ENCODE results near the gene BCDIN3D.

DNA sequence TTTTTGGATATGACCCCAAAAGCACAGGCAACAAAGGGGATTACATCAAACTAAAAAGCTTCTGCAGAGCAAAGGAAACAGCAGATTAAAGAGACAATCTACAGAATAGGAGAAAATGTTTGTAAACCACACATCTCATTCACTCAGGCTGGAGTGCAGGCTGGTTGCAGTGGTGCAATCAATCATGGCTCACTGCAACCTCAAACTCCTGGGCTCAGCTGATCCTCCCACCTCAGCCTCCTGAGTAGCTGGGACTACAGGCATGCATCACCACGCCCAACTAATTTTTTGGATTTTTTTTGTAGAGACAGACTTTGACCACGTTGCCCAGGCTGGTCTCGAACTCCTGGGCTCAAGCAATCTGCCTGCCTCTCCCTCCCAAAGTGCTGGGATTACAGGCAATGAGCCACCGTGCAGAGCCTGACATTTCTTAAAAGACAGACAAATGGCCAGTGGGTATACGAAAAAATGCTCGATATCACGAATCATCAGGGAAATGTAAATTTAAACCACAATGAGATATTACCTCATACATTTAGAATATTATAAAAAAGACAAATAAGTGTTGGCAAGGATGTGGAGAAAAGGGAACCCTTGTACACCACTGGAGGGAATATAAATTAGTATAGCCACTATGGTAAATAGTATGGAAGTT lies 24.5 kb downstream of the BCDIN3D start:
- TF ChIP-seq FOXK1 (CRISPR knock-in tag; IDR thresholded peaks at IDR 0.05), result no peak
- TF ChIP-seq, protein P1, sequence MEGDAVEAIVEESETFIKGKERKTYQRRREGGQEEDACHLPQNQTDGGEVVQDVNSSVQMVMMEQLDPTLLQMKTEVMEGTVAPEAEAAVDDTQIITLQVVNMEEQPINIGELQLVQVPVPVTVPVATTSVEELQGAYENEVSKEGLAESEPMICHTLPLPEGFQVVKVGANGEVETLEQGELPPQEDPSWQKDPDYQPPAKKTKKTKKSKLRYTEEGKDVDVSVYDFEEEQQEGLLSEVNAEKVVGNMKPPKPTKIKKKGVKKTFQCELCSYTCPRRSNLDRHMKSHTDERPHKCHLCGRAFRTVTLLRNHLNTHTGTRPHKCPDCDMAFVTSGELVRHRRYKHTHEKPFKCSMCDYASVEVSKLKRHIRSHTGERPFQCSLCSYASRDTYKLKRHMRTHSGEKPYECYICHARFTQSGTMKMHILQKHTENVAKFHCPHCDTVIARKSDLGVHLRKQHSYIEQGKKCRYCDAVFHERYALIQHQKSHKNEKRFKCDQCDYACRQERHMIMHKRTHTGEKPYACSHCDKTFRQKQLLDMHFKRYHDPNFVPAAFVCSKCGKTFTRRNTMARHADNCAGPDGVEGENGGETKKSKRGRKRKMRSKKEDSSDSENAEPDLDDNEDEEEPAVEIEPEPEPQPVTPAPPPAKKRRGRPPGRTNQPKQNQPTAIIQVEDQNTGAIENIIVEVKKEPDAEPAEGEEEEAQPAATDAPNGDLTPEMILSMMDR (IDR thresholded peaks at IDR 0.05), result no peak
- no peak for TF ChIP-seq MAX (CRISPR knock-in tag; IDR thresholded peaks at IDR 0.05)
- no peak for TF ChIP-seq ZBTB43 (CRISPR knock-in tag; IDR thresholded peaks at IDR 0.05)
- TF ChIP-seq TCF7 (CRISPR knock-in tag; IDR thresholded peaks at IDR 0.05; ENCODE audit: low read depth), result no peak
- no peak for TF ChIP-seq ZNF423 (CRISPR knock-in tag; IDR thresholded peaks at IDR 0.05)
- no peak for TF ChIP-seq NR2C2 (CRISPR knock-in tag; IDR thresholded peaks at IDR 0.05)
- TF ChIP-seq GABPB1 (CRISPR knock-in tag; IDR thresholded peaks at IDR 0.05), result no peak
- TF ChIP-seq CREB1 (CRISPR knock-in tag; IDR thresholded peaks at IDR 0.05), result no peak

Measured in WTC11 (cell line).